C4-2B (cell line): ENCODE results near the gene PDE4D.

Source experiments
- H3K27ac ChIP-seq: fragments of 450-650 bp; 2 replicates; pipeline ENCODE4 v1.5.1; 2017
- CTCF ChIP-seq: fragments of 450-650 bp; conservative IDR thresholded peaks from 2 replicates; pipeline ENCODE4 v1.5.1; 2017; ENCODE audit warnings: mild to moderate bottlenecking
- ZFX ChIP-seq: fragments of 450-650 bp; IDR thresholded peaks from 2 replicates; pipeline ENCODE4 v1.6.1; 2017

The PDE4D gene

GRCh38 chr5:59685793-59686192, 207.7 kb downstream of the PDE4D start:
- no peak overlapping the region for H3K27ac ChIP-seq
- TF ChIP-seq ZFX (no peak), CTCF (no peak)

- no peak overlapping the region for H3K27ac ChIP-seq
- TF ChIP-seq CTCF: no peak
Observed at GRCh38 chr5:59685191-59685530, 208.4 kb downstream of the PDE4D start.

GRCh38 chr5:59684388-59685190, 208.9 kb downstream of the PDE4D start:
- no peak for TF ChIP-seq CTCF
- no peak for TF ChIP-seq ZFX
- no peak overlapping the region for H3K27ac ChIP-seq

- TF ChIP-seq CTCF (no peak), ZFX (no peak)
- no peak overlapping the region for H3K27ac ChIP-seq
Observed at GRCh38 chr5:59683311-59683710, 210.2 kb downstream of the PDE4D start.

GRCh38 chr5:59682542-59682941, 211.0 kb downstream of the PDE4D start:
- TF ChIP-seq ZFX: no peak
- TF ChIP-seq CTCF: no peak
- H3K27ac ChIP-seq: no peak overlapping the region

- TF ChIP-seq ZFX: no peak
- no peak for TF ChIP-seq CTCF
- no peak overlapping the region for H3K27ac ChIP-seq
Observed at GRCh38 chr5:59678943-59679342, 214.6 kb downstream of the PDE4D start.

- TF ChIP-seq CTCF (no peak), ZFX (no peak)
- H3K27ac ChIP-seq: no peak overlapping the region
Observed at GRCh38 chr5:59674763-59675162, 218.8 kb downstream of the PDE4D start.
